Mesenchymal stem cell (in vitro differentiated cells and primary cell): Measurements from ENCODE around the gene HEG1.

Experiments
- DNase-seq: peaks from one replicate; pipeline ENCODE4 v3.0.0-alpha.2; 2013
- H2AFZ ChIP-seq: one replicate; pipeline ENCODE4 v1.6.1; 2013; ENCODE audit warnings: low read depth, mild to moderate bottlenecking, control low read depth, inconsistent platforms, low read length, moderate library complexity
- H2AK5ac ChIP-seq: 2 replicates; pipeline ENCODE4 v1.6.1; 2013; ENCODE audit warnings: low read length, moderate library complexity, mild to moderate bottlenecking, inconsistent platforms; ENCODE audit not compliant: severe bottlenecking
- H2BK120ac ChIP-seq: one replicate; pipeline ENCODE4 v1.6.1; 2013; ENCODE audit warnings: low read depth, mild to moderate bottlenecking, inconsistent platforms, low read length, moderate library complexity
- H2BK12ac ChIP-seq, 2 experiments: one replicate each; pipeline ENCODE4 v1.6.1; 2013; ENCODE audit warnings: inconsistent platforms in 2 of 2, low read length in 2 of 2, mild to moderate bottlenecking in 2 of 2, moderate library complexity in 2 of 2, control low read depth in 1 of 2
- H2BK15ac ChIP-seq: one replicate; pipeline ENCODE4 v1.6.1; 2013; ENCODE audit warnings: mild to moderate bottlenecking, low read depth, inconsistent platforms; ENCODE audit not compliant: poor library complexity, severe bottlenecking
- H2BK5ac ChIP-seq: 2 replicates; pipeline ENCODE4 v1.6.1; 2013; ENCODE audit warnings: low read depth, mild to moderate bottlenecking, low read length, control low read depth, inconsistent platforms; ENCODE audit not compliant: poor library complexity, severe bottlenecking
- H3K14ac ChIP-seq, 2 experiments: one replicate each; pipeline ENCODE4 v1.6.1; 2013; ENCODE audit warnings: inconsistent platforms in 2 of 2, low read length in 2 of 2, control low read depth in 1 of 2, mild to moderate bottlenecking in 1 of 2, moderate library complexity in 1 of 2
- H3K18ac ChIP-seq, 2 experiments: one replicate each; pipeline ENCODE4 v1.6.1; 2013; ENCODE audit warnings: inconsistent platforms in 2 of 2, low read length in 2 of 2, control low read depth in 1 of 2, low read depth in 1 of 2, mild to moderate bottlenecking in 1 of 2
- H3K23ac ChIP-seq, 2 experiments: one replicate each; pipeline ENCODE4 v1.6.1; 2013; ENCODE audit warnings: inconsistent platforms in 2 of 2, low read length in 2 of 2, mild to moderate bottlenecking in 2 of 2, moderate library complexity in 2 of 2, control low read depth in 1 of 2
- H3K27ac ChIP-seq: 2 replicates; pipeline ENCODE4 v1.5.1; 2013; ENCODE audit warnings: mild to moderate bottlenecking, moderate library complexity, low read length, control low read depth, inconsistent platforms; ENCODE audit not compliant: poor library complexity, severe bottlenecking
- H3K27me3 ChIP-seq, 2 experiments: 2 replicates each; pipeline versions ENCODE4 v1.6.1 to v1.7.0; 2013; ENCODE audit warnings: low read length in 2 of 2, mild to moderate bottlenecking in 2 of 2, moderate library complexity in 2 of 2, control low read depth in 1 of 2, inconsistent platforms in 1 of 2; ENCODE audit not compliant: control insufficient read depth in 1 of 2, insufficient read depth in 1 of 2
- H3K36me3 ChIP-seq, 2 experiments: 2 replicates each; pipeline versions ENCODE4 v1.6.1 to v1.7.0; 2013; ENCODE audit warnings: low read length in 2 of 2, control low read depth in 1 of 2, inconsistent platforms in 1 of 2, low read depth in 1 of 2, mild to moderate bottlenecking in 1 of 2; ENCODE audit not compliant: insufficient read depth in 2 of 2, control insufficient read depth in 1 of 2
- H3K4ac ChIP-seq, 2 experiments: one replicate each; pipeline ENCODE4 v1.6.1; 2013; ENCODE audit warnings: inconsistent platforms in 2 of 2, low read length in 2 of 2, mild to moderate bottlenecking in 2 of 2, moderate library complexity in 2 of 2, control low read depth in 1 of 2, low read depth in 1 of 2
- H3K4me1 ChIP-seq: 2 replicates; pipeline ENCODE4 v1.6.1; 2013; ENCODE audit warnings: low read depth, low read length, control low read depth; ENCODE audit not compliant: control insufficient read depth, insufficient read depth
- H3K4me2 ChIP-seq: 2 replicates; pipeline ENCODE4 v1.6.1; 2013; ENCODE audit warnings: low read length, mild to moderate bottlenecking, inconsistent platforms; ENCODE audit not compliant: poor library complexity, severe bottlenecking
- H3K4me3 ChIP-seq, 2 experiments: 2 replicates each; pipeline versions ENCODE4 v1.5.1 to v1.7.0; 2013; ENCODE audit warnings: low read length in 2 of 2, mild to moderate bottlenecking in 2 of 2, control low read depth in 1 of 2, low read depth in 1 of 2; ENCODE audit not compliant: insufficient read depth in 1 of 2
- H3K79me1 ChIP-seq: replicated peaks from 2 replicates; pipeline ENCODE4 v1.6.1; 2013; ENCODE audit warnings: mild to moderate bottlenecking, control low read depth, low read length, inconsistent platforms; ENCODE audit not compliant: poor library complexity, severe bottlenecking
- H3K9ac ChIP-seq: 2 replicates; pipeline ENCODE4 v1.7.0; 2013; ENCODE audit warnings: mild to moderate bottlenecking, low read length, moderate library complexity
- H3K9me3 ChIP-seq: 2 replicates; pipeline ENCODE4 v1.7.0; 2013; ENCODE audit warnings: mild to moderate bottlenecking, low read length; ENCODE audit not compliant: control insufficient read depth
- H4K8ac ChIP-seq: one replicate; pipeline ENCODE4 v1.6.1; 2013; ENCODE audit warnings: inconsistent platforms, mild to moderate bottlenecking, low read length, moderate library complexity
- H4K91ac ChIP-seq: one replicate; pipeline ENCODE4 v1.6.1; 2013; ENCODE audit warnings: mild to moderate bottlenecking, low read length, inconsistent platforms
- WGBS: methylation state at CpG from one replicate; pipeline ENCODE4 v1.1.7; 2013; ENCODE audit warnings: mixed read lengths; 5-methylcytosine and 5-hydroxymethylcytosine counted together

The HEG1 gene

GRCh38 chr3:124966521-124967445 is 89.0 kb downstream of the HEG1 start:
- peaks cover 9% of the 10 kb centered on the region for H3K79me1 ChIP-seq
- H3K4ac ChIP-seq = no peak overlapping the region
- WGBS = 90% methylated on average over 6 of the region's 7 CpGs
- H2BK120ac ChIP-seq = no peak overlapping the region
- peaks cover 35 to 47% of the 10 kb centered on the region in 2 experiments for H3K36me3 ChIP-seq
- no peak overlapping the region for H3K9ac ChIP-seq
- H3K14ac ChIP-seq = no peak overlapping the region
- no peak overlapping the region for H3K4me2 ChIP-seq
- H4K91ac ChIP-seq = no peak overlapping the region
- H3K23ac ChIP-seq = no peak overlapping the region
- H3K27me3 ChIP-seq = no peaks in the 10 kb centered on the region
- H2AK5ac ChIP-seq = no peak overlapping the region
- no peak overlapping the region for H2BK15ac ChIP-seq
- H2AFZ ChIP-seq = no peak overlapping the region
- no peak overlapping the region for H3K4me3 ChIP-seq
- no peak overlapping the region for H2BK12ac ChIP-seq
- no peaks in the 10 kb centered on the region for H3K9me3 ChIP-seq
- H2BK5ac ChIP-seq = no peak overlapping the region
- H3K4me1 ChIP-seq = peaks cover 10% of the 10 kb centered on the region
- H3K27ac ChIP-seq = no peak overlapping the region
- no peak overlapping the region for H4K8ac ChIP-seq
- no peak overlapping the region for H3K18ac ChIP-seq
- no peak for DNase-seq

- Histone ChIP-seq H4K91ac (no peak overlapping the region), H3K9me3 (no peaks in the 10 kb centered on the region), H2BK5ac (no peak overlapping the region), H3K23ac (no peak overlapping the region), H3K14ac (no peak overlapping the region), H4K8ac (no peak overlapping the region), H3K18ac (no peak overlapping the region), H2BK120ac (no peak overlapping the region), H2BK15ac (no peak overlapping the region), H3K27me3 (no peaks in the 10 kb centered on the region), H3K4ac (no peak overlapping the region), H3K9ac (no peak overlapping the region), H3K36me3 (peaks cover 26 to 36% of the 10 kb centered on the region in 2 experiments), H3K4me3 (no peak overlapping the region), H2BK12ac (no peak overlapping the region), H3K27ac (no peak overlapping the region), H2AFZ (no peak overlapping the region), H3K4me1 (peaks cover 8% of the 10 kb centered on the region), H3K79me1 (peaks cover 8% of the 10 kb centered on the region), H2AK5ac (no peak overlapping the region), H3K4me2 (no peak overlapping the region)
- WGBS = no CpG with 5 or more reads among the region's 1 CpG
- no peak for DNase-seq
Observed at GRCh38 chr3:124965413-124965812, 90.4 kb downstream of the HEG1 start.

- no peak overlapping the region for H2BK15ac ChIP-seq
- WGBS = 47% methylated on average over 1 of the region's 4 CpGs
- no peak overlapping the region for H2AFZ ChIP-seq
- no peak overlapping the region for H3K4me3 ChIP-seq
- no peak overlapping the region for H2BK120ac ChIP-seq
- H2AK5ac ChIP-seq = no peak overlapping the region
- no peak overlapping the region for H3K18ac ChIP-seq
- H2BK12ac ChIP-seq = no peak overlapping the region
- H4K8ac ChIP-seq = no peak overlapping the region
- no peak overlapping the region for H3K9ac ChIP-seq
- no peaks in the 10 kb centered on the region for H3K9me3 ChIP-seq
- no peak overlapping the region for H4K91ac ChIP-seq
- no peak overlapping the region for H3K4ac ChIP-seq
- H3K79me1 ChIP-seq = peaks cover 6% of the 10 kb centered on the region
- H3K4me2 ChIP-seq = no peak overlapping the region
- H3K27me3 ChIP-seq = no peaks in the 10 kb centered on the region
- no peak overlapping the region for H3K27ac ChIP-seq
- no peak overlapping the region for H2BK5ac ChIP-seq
- no peak overlapping the region for H3K14ac ChIP-seq
- no peak overlapping the region for H3K23ac ChIP-seq
- peak; percentile 29 for DNase-seq
- peaks cover 18 to 25% of the 10 kb centered on the region in 2 experiments for H3K36me3 ChIP-seq
- H3K4me1 ChIP-seq = peaks cover 5% of the 10 kb centered on the region
Observed at GRCh38 chr3:124964387-124964786, 91.4 kb downstream of the HEG1 start.

GRCh38 chr3:124963755-124964154 is 92.0 kb downstream of the HEG1 start:
- H3K18ac ChIP-seq = no peak overlapping the region
- H2AFZ ChIP-seq = no peak overlapping the region
- no peak overlapping the region for H3K4me2 ChIP-seq
- no peak for DNase-seq
- no peak overlapping the region for H3K14ac ChIP-seq
- no peak overlapping the region for H3K9ac ChIP-seq
- H4K8ac ChIP-seq = no peak overlapping the region
- peaks cover 5% of the 10 kb centered on the region for H3K79me1 ChIP-seq
- no peak overlapping the region for H3K27ac ChIP-seq
- peaks cover 5% of the 10 kb centered on the region for H3K4me1 ChIP-seq
- H2BK5ac ChIP-seq = no peak overlapping the region
- no peak overlapping the region for H2AK5ac ChIP-seq
- no peak overlapping the region for H3K23ac ChIP-seq
- H4K91ac ChIP-seq = no peak overlapping the region
- H3K4ac ChIP-seq = no peak overlapping the region
- no peak overlapping the region for H3K4me3 ChIP-seq
- H3K36me3 ChIP-seq = peaks cover 13 to 19% of the 10 kb centered on the region in 2 experiments
- 91% methylated on average over 3 of the region's 3 CpGs for WGBS
- no peak overlapping the region for H2BK120ac ChIP-seq
- no peaks in the 10 kb centered on the region for H3K27me3 ChIP-seq
- no peak overlapping the region for H2BK15ac ChIP-seq
- H3K9me3 ChIP-seq = no peaks in the 10 kb centered on the region
- no peak overlapping the region for H2BK12ac ChIP-seq
